Keratinocyte (primary cell): ENCODE data around the gene PRKCE. TPM values are rescaled to one million over a fixed set of nuclear protein-coding genes. Genes with fewer than 3 reads are reported as not detected.

Experiments used
- DNase-seq: peaks from one replicate; pipeline ENCODE4 v3.0.0-alpha.2; 2011; ENCODE audit warnings: low read depth, missing footprints, low spot score
- FAIRE-seq: peaks from 2 replicates; lab custom pipeline; 2011; peaks lifted over from hg19 to GRCh38; lab: Jason Lieb, UNC
- H2AFZ ChIP-seq: 2 replicates; pipeline ENCODE4 v1.6.0; 2012; ENCODE audit warnings: low read length, control low read depth, inconsistent platforms; ENCODE audit not compliant: control insufficient read depth
- H3K27ac ChIP-seq: 2 replicates; pipeline ENCODE4 v1.5.1; 2011; ENCODE audit warnings: low read length; ENCODE audit not compliant: control insufficient read depth, insufficient read depth
- H3K27me3 ChIP-seq: 3 replicates; pipeline ENCODE4 v1.6.0; 2011; ENCODE audit warnings: low read length; ENCODE audit not compliant: control insufficient read depth, insufficient read depth; ENCODE audit errors: extremely low read depth
- H3K36me3 ChIP-seq, 2 experiments: 2 replicates in 1 of 2; 3 replicates in 1 of 2; pipeline ENCODE4 v1.5.1; 2011; ENCODE audit warnings: low read length in 2 of 2, mild to moderate bottlenecking in 1 of 2; ENCODE audit not compliant: control insufficient read depth in 2 of 2, insufficient read depth in 2 of 2; ENCODE audit errors: extremely low read depth in 1 of 2
- H3K4me1 ChIP-seq: 3 replicates; pipeline ENCODE4 v1.5.1; 2011; ENCODE audit warnings: low read length; ENCODE audit not compliant: control insufficient read depth, insufficient read depth; ENCODE audit errors: extremely low read depth
- H3K4me2 ChIP-seq: 3 replicates; pipeline ENCODE4 v1.6.0; 2011; ENCODE audit warnings: low read depth, low read length; ENCODE audit not compliant: control insufficient read depth, insufficient read depth; ENCODE audit errors: extremely low read depth
- H3K4me3 ChIP-seq, 3 experiments: fragments of 200-600 bp in 1 of 3; sonication (generic) in 1 of 3; 2 replicates in 2 of 3; 3 replicates in 1 of 3; pipeline ENCODE4 v1.5.1; 2011 to 2016; ENCODE audit warnings: low read length in 3 of 3, mild to moderate bottlenecking in 3 of 3, control low read depth in 2 of 3, inconsistent platforms in 1 of 3, low read depth in 1 of 3, mixed read lengths in 1 of 3, mixed run types in 1 of 3, moderate library complexity in 1 of 3; ENCODE audit not compliant: control insufficient read depth in 2 of 3, insufficient read depth in 2 of 3; ENCODE audit errors: extremely low read depth in 1 of 3
- H3K79me2 ChIP-seq: 2 replicates; pipeline ENCODE4 v1.6.0; 2012; ENCODE audit warnings: low read length; ENCODE audit not compliant: control insufficient read depth, insufficient read depth
- H3K9ac ChIP-seq: 3 replicates; pipeline ENCODE4 v1.6.0; 2011; ENCODE audit warnings: low read length; ENCODE audit not compliant: control insufficient read depth, insufficient read depth; ENCODE audit errors: extremely low read depth
- H3K9me1 ChIP-seq: 3 replicates; pipeline ENCODE4 v1.6.0; 2011; ENCODE audit warnings: low read length; ENCODE audit not compliant: control insufficient read depth, insufficient read depth; ENCODE audit errors: extremely low read depth
- H3K9me3 ChIP-seq: 2 replicates; pipeline ENCODE4 v1.5.1; 2012; ENCODE audit warnings: low read depth, low read length; ENCODE audit not compliant: control insufficient read depth
- H4K20me1 ChIP-seq: 3 replicates; pipeline ENCODE4 v1.6.0; 2011; ENCODE audit warnings: low read length; ENCODE audit not compliant: control insufficient read depth, insufficient read depth; ENCODE audit errors: extremely low read depth
- EZH2 ChIP-seq: IDR thresholded peaks from one replicate; pipeline ENCODE4 v1.6.1; 2012; ENCODE audit warnings: inconsistent platforms, mild to moderate bottlenecking, low read length, moderate library complexity
- dilution Hi-C: fragments of 300-500 bp; cut with MboI; formaldehyde crosslinking; loops from one replicate; pipeline ENCODE4 v1.7.0; 2020; ENCODE audit warnings: low sequenced_read_pairs; ENCODE audit not compliant: extremely low pct_ligation_motif_present
- polyA plus RNA-seq, 5 experiments: library from polyadenylated mRNA; depleted of rRNA in 3 of 5; stranded (reverse) in 3 of 5; stranded (forward) in 1 of 5; unstranded in 1 of 5; fragments of >200 nt; gene quantifications; 1 replicate in 1 of 5; 2 replicates in 3 of 5; 3 replicates in 1 of 5; pipeline versions ENCODE4 v1.2.1 to v1.2.3, GENCODE V29; 2011 to 2012; ENCODE audit warnings: missing spikeins in 2 of 5, low read depth in 1 of 5, low replicate concordance in 1 of 5
- TF ChIP-seq, protein P1 (sequence below), 3 experiments: IDR thresholded peaks in 1 of 3; conservative IDR thresholded peaks in 1 of 3; optimal IDR thresholded peaks in 1 of 3; 2 replicates in 2 of 3; 3 replicates in 1 of 3; pipeline versions ENCODE3 to v1.5.1; 2011; ENCODE audit warnings: low read length in 3 of 3, mild to moderate bottlenecking in 3 of 3, moderate library complexity in 2 of 3, control low read depth in 1 of 3, inconsistent platforms in 1 of 3; ENCODE audit not compliant: insufficient read depth in 2 of 3; ENCODE audit errors: extremely low read depth in 1 of 3

PRKCE gene
- polyA plus RNA-seq, 1 donor (not counting 4 experiments of a cell fraction or from before 2014, with no cell fraction given): 2.0 TPM

DNA sequence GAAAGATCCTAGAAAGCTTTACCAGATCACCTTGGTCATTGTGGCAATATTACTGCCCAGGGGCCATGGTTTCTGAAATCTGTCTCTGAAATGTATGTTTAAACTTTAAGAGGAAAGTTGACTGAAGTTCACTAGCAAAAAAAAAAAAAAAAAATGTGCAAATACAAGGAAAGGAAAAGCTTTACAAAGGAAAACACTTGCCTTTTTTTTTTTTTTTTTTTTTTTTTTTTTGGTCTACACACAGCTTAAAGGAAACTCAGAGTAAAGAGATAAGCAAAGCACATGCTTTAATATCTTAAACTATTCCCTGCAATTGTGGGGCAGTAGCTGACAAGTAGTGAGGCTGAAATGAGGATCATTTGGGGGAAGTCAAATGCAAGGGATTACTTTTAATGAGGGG lies 471.5 kb downstream of the PRKCE start:
- Histone ChIP-seq H3K4me2 (no peak overlapping the region), H3K4me3 (no peak overlapping the region), H3K9me1 (no peaks in the 10 kb centered on the region), H3K4me1 (peaks cover 2% of the 10 kb centered on the region), H3K27me3 (no peaks in the 10 kb centered on the region), H3K9ac (no peak overlapping the region), H2AFZ (no peak overlapping the region), H3K79me2 (no peaks in the 10 kb centered on the region), H3K36me3 (no peaks in the 10 kb centered on the region), H3K9me3 (no peaks in the 10 kb centered on the region), H3K27ac (no peak overlapping the region), H4K20me1 (no peaks in the 10 kb centered on the region)
- dilution Hi-C loops: no loop called here
- no peak for TF ChIP-seq EZH2
- TF ChIP-seq, protein P1, sequence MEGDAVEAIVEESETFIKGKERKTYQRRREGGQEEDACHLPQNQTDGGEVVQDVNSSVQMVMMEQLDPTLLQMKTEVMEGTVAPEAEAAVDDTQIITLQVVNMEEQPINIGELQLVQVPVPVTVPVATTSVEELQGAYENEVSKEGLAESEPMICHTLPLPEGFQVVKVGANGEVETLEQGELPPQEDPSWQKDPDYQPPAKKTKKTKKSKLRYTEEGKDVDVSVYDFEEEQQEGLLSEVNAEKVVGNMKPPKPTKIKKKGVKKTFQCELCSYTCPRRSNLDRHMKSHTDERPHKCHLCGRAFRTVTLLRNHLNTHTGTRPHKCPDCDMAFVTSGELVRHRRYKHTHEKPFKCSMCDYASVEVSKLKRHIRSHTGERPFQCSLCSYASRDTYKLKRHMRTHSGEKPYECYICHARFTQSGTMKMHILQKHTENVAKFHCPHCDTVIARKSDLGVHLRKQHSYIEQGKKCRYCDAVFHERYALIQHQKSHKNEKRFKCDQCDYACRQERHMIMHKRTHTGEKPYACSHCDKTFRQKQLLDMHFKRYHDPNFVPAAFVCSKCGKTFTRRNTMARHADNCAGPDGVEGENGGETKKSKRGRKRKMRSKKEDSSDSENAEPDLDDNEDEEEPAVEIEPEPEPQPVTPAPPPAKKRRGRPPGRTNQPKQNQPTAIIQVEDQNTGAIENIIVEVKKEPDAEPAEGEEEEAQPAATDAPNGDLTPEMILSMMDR (optimal IDR thresholded peaks at IDR 0.05 in 1 of 3, IDR thresholded peaks at IDR 0.05 in 1 of 3, conservative IDR thresholded peaks at IDR 0.05 in 1 of 3; ENCODE audit: extremely low read depth in 1 of 3, insufficient read depth in 2 of 3, low read length in 3 of 3): no peak
- no peak for DNase-seq
- no peak for FAIRE-seq

DNA sequence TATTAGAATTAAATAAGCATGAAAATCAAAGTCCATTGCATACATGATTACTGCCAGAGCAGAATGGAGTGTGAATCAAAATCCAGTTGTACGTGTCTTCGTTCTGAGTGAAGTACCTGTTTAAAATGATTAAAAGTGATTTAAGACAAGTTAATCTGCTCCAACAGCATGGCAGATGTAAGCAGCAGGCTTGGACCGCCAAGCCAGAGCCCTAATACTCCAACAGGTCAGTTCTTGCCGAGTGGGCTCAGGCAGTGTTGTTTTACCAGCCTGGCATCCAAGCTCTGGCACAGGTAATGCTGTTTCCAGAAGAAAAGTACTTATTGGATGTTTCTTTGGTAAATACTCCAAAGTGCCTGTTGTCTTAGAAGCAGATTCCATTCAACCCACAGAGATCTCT lies 474.3 kb downstream of the PRKCE start:
- H3K9me1 ChIP-seq: no peaks in the 10 kb centered on the region
- no peak overlapping the region for H3K27ac ChIP-seq
- no peak for DNase-seq
- FAIRE-seq: no peak
- H3K4me3 ChIP-seq: no peak overlapping the region
- H2AFZ ChIP-seq: no peak overlapping the region
- H4K20me1 ChIP-seq: no peaks in the 10 kb centered on the region
- TF ChIP-seq, protein P1 (optimal IDR thresholded peaks at IDR 0.05 in 1 of 3, IDR thresholded peaks at IDR 0.05 in 1 of 3, conservative IDR thresholded peaks at IDR 0.05 in 1 of 3; ENCODE audit: extremely low read depth in 1 of 3, insufficient read depth in 2 of 3, low read length in 3 of 3): no peak
- no peak for TF ChIP-seq EZH2
- no peak overlapping the region for H3K9ac ChIP-seq
- H3K9me3 ChIP-seq: no peaks in the 10 kb centered on the region
- H3K79me2 ChIP-seq: no peaks in the 10 kb centered on the region
- dilution Hi-C loops: loop anchor here (5.0 kb wide), 1 partner anchor 43 kb away; no protein-coding TSS in a partner anchor
- H3K27me3 ChIP-seq: no peaks in the 10 kb centered on the region
- no peaks in the 10 kb centered on the region for H3K36me3 ChIP-seq
- H3K4me1 ChIP-seq: no peaks in the 10 kb centered on the region
- H3K4me2 ChIP-seq: no peak overlapping the region
